ENCODE data around the gene PTPRN2.
A peak's percentile ranks its signal among the peaks of the same experiment; 100 is the strongest.
"Not testable (repeated sequence)": the region's sequence is repeated elsewhere in the genome, so short reads cannot be mapped to it uniquely, and the experiment has no call there.

Gene PTPRN2

DNA sequence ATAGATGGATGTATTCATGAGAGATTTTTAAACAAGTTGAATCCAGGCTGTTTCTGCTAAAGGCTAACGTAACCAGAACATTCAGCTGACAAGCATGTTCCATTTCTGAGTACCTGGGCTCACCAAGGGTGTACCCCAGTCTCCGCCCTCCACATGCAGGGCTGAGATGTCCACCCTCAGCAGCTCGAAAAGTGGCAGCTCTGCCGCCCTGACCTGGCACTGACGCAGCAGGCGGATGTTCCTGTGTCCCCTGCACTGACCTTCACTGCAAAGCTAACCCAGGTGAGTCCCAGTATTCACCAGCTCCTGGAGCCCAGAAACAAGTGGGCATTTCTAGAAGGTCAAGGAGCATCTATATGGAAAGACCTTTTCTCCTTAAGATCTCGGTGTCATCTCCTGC, 437.4 kb downstream of the PTPRN2 start:
- H3K27ac Mint-ChIP-seq = no peak overlapping the region
- TF ChIP-seq, protein P1, sequence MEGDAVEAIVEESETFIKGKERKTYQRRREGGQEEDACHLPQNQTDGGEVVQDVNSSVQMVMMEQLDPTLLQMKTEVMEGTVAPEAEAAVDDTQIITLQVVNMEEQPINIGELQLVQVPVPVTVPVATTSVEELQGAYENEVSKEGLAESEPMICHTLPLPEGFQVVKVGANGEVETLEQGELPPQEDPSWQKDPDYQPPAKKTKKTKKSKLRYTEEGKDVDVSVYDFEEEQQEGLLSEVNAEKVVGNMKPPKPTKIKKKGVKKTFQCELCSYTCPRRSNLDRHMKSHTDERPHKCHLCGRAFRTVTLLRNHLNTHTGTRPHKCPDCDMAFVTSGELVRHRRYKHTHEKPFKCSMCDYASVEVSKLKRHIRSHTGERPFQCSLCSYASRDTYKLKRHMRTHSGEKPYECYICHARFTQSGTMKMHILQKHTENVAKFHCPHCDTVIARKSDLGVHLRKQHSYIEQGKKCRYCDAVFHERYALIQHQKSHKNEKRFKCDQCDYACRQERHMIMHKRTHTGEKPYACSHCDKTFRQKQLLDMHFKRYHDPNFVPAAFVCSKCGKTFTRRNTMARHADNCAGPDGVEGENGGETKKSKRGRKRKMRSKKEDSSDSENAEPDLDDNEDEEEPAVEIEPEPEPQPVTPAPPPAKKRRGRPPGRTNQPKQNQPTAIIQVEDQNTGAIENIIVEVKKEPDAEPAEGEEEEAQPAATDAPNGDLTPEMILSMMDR (IDR thresholded peaks at IDR 0.05) = no peak
- peaks cover 8% of the 10 kb centered on the region for H3K27me3 Mint-ChIP-seq (ENCODE audit: low read depth, poor library complexity)
- no peak overlapping the region for H3K4me3 Mint-ChIP-seq
- H3K36me3 Mint-ChIP-seq (ENCODE audit: low read depth) = no peaks in the 10 kb centered on the region
- no peaks in the 10 kb centered on the region for H3K4me1 Mint-ChIP-seq
- no peak for DNase-seq
- H3K9me3 Mint-ChIP-seq = peaks cover 50% of the 10 kb centered on the region

DNA sequence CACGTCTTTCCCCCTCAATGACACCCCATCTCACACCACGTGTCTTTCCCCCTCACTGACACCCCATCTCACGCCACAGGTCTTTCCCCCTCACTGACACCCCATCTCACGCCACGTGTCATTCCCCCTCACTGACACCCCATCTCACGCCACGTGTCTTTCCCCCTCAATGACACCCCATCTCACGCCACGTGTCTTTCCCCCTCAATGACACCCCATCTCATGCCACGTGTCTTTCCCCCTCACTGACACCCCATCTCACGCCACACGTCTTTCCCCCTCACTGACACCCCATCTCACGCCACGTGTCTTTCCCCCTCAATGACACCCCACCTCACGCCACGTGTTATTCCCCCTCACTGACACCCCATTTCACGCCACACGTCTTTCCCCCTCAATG, 440.2 kb downstream of the PTPRN2 start:
- not testable (repeated sequence) for DNase-seq; H3K27ac Mint-ChIP-seq; H3K36me3 Mint-ChIP-seq (ENCODE audit: low read depth); H3K4me1 Mint-ChIP-seq; H3K4me3 Mint-ChIP-seq
- peaks cover 15% of the 10 kb centered on the region for H3K27me3 Mint-ChIP-seq (ENCODE audit: low read depth, poor library complexity)
- H3K9me3 Mint-ChIP-seq = peaks cover 55% of the 10 kb centered on the region

DNA sequence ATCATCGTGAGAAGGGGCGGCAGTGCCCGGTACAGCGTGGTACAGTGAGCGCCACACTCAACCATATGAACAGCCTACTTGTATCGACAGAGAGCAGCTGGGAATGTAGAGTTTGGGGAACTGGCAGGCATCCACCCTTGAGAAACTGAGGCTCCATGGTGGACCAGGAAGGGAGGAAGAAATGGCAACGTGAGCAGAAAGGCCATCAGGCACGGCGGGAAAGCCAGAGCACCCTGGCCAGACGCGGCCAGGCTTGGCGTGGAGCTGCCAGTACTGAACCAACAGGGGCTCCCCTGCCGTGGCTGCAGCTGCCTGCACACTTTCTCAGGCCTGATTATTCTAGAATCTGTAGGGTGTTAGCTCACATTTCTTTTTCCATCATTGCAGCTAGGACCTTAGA, 442.3 kb downstream of the PTPRN2 start:
- TF ChIP-seq, protein P1 (IDR thresholded peaks at IDR 0.05) = no peak
- H3K4me3 Mint-ChIP-seq = no peak overlapping the region
- peaks cover 43% of the 10 kb centered on the region for H3K9me3 Mint-ChIP-seq
- no peak overlapping the region for H3K27ac Mint-ChIP-seq
- H3K4me1 Mint-ChIP-seq = peaks cover 16% of the 10 kb centered on the region
- no peaks in the 10 kb centered on the region for H3K36me3 Mint-ChIP-seq (ENCODE audit: low read depth)
- DNase-seq = no peak
- H3K27me3 Mint-ChIP-seq (ENCODE audit: low read depth, poor library complexity) = peaks cover 13% of the 10 kb centered on the region

DNA sequence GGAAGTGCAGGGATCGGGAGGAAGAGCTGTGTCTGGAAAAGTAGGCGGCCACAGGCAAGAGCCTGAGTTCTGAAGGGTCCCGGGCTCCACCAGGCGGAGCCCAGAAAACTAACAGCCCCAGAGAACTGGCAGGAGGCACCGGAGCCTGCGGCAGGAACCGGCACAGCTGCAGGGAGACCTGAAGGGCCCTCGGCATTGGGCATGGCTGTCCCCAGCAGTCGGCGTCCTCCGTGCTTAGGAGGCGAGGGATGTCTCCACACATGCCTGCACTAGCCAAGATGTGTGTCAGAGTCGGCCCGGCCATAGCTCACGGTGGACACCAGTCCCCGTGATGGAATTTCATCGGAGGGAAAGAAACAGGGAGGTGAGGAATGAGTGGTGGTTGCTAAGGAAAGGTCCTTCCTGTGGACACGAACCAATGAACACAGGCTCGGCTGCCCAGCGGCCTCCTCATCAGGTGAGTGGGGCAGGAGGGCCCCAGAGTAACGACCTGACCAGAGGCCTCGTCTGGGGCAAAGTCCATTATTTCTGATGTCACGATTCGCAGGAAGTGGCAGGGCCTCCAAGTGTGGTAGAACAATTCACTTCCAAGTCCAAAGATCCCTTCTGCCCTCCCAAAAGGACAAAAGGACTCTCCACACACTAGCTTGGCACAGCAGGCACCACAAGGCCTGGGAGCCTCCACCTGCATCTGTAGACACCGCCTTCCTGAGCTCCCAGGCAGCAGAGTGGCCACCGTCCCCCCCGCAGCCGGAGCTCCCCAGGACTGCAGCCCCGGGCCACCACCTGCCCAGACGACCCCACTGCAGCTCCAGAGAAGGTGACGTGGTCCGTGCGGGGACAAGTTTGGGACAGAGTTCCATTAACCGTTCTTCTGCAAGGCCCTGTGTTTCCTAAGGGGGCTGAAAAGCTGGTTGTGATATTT, 444.2 kb downstream of the PTPRN2 start:
- H3K27me3 Mint-ChIP-seq (ENCODE audit: low read depth, poor library complexity) = peaks cover 17% of the 10 kb centered on the region
- no peak for DNase-seq
- H3K4me1 Mint-ChIP-seq = peaks cover 16% of the 10 kb centered on the region
- no peaks in the 10 kb centered on the region for H3K36me3 Mint-ChIP-seq (ENCODE audit: low read depth)
- H3K9me3 Mint-ChIP-seq = peaks cover 52% of the 10 kb centered on the region
- H3K4me3 Mint-ChIP-seq = no peak overlapping the region
- TF ChIP-seq, protein P1 (IDR thresholded peaks at IDR 0.05) = no peak
- no peak overlapping the region for H3K27ac Mint-ChIP-seq

DNA sequence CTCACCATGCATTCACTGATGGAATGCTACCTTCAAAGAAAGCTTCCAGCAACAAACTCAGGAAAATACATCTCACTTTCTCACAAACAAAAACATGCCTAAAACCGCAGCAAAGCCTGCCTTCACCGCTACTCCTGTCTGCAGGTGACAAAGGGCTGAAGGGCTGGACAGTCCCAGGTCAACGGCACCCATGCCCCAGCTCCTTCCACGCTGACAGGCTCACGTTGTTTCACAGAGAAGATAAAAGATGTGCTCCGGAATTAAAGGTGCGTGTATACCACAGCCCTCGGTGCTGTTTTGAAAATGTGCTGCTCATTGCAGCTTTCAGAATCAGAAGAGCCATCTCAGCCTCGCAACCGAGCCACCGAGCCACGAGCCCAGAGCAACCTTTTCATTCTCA, 445.0 kb downstream of the PTPRN2 start:
- H3K27ac Mint-ChIP-seq = peak overlapping the region; percentile 54
- peaks cover 16% of the 10 kb centered on the region for H3K4me1 Mint-ChIP-seq
- H3K9me3 Mint-ChIP-seq = peaks cover 52% of the 10 kb centered on the region
- H3K4me3 Mint-ChIP-seq = no peak overlapping the region
- peaks cover 17% of the 10 kb centered on the region for H3K27me3 Mint-ChIP-seq (ENCODE audit: low read depth, poor library complexity)
- H3K36me3 Mint-ChIP-seq (ENCODE audit: low read depth) = no peaks in the 10 kb centered on the region
- DNase-seq = no peak
- TF ChIP-seq, protein P1 (IDR thresholded peaks at IDR 0.05) = no peak

DNA sequence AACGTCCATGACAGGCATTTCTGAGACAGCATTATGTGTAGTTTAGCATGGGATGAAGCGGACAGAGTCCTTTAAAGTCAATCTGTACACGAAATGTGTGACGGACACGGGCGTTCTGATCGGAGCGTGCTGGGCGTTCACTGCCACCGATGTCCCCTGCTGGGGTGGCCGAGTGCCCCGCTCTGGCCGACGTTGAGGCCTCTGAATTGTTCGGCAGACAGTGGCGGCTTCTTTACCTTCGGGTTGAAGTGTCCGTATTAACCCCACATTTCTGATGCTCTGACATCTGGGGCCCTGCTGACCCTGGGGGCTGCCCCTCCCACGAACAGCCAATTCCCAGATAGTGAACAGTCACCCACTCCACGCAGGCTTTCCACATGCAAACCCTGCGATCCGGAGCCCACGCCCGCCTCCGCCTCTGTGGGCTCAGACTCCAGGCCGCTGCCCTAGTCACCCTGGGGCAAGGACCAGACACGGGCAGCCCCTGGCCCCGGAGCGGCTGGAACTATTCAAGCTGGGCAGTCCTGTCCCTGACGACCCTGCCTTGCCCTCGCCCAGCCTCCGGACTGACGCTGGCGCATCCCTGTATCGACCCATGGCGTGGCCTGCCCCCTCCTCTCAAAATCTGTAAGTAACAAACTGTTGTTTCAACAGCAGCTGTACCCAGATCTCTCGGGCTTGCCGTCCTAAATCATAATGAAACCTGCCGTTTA, 445.7 kb downstream of the PTPRN2 start:
- Mint-ChIP-seq H3K4me3 (no peak overlapping the region), H3K27me3 (ENCODE audit: low read depth, poor library complexity) (peaks cover 17% of the 10 kb centered on the region), H3K9me3 (peaks cover 52% of the 10 kb centered on the region), H3K36me3 (ENCODE audit: low read depth) (no peaks in the 10 kb centered on the region), H3K27ac (peak overlapping the region; percentile 54), H3K4me1 (peaks cover 16% of the 10 kb centered on the region)
- no peak for DNase-seq
- TF ChIP-seq, protein P1 (IDR thresholded peaks at IDR 0.05) = no peak

Measured in nephron progenitor cell (in vitro differentiated cells).